ENCODE results near the gene NFKBIB.

DNA sequence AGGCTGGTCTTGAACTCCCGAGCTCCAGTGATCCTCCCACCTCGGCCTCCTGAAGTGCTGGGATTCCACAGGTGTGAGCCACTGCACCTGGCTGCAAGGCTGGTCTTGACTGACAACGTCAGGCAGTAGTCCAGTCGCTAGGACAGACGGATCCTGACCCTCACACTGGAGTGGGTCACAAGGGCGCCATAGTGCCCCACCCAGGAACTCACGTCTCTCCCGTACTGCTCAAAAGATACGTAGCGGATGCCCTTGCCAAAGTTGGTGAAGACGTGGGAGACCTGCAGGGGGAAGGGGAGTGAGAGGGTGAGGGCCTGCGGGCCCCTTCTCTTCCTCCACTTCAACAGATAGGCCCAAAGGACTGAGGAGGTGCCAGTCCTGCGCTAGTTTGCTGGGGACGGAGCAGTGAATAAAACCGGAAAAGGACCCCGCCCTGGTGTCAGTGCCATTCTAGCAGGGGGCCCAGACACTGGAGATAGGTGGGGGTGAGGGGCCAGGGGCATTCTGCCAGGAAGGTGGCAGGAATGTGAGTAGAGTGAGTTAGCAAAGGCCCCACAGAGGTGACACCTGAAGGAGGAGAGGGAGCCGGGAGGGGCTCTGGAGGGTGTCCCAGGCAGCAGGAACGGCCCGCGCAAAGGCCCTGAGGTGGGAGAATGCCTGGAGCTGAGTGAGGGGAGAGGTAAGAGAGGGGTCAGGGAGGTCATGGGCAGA lies 42.9 kb downstream of the NFKBIB start:
- TF ChIP-seq, protein P1, sequence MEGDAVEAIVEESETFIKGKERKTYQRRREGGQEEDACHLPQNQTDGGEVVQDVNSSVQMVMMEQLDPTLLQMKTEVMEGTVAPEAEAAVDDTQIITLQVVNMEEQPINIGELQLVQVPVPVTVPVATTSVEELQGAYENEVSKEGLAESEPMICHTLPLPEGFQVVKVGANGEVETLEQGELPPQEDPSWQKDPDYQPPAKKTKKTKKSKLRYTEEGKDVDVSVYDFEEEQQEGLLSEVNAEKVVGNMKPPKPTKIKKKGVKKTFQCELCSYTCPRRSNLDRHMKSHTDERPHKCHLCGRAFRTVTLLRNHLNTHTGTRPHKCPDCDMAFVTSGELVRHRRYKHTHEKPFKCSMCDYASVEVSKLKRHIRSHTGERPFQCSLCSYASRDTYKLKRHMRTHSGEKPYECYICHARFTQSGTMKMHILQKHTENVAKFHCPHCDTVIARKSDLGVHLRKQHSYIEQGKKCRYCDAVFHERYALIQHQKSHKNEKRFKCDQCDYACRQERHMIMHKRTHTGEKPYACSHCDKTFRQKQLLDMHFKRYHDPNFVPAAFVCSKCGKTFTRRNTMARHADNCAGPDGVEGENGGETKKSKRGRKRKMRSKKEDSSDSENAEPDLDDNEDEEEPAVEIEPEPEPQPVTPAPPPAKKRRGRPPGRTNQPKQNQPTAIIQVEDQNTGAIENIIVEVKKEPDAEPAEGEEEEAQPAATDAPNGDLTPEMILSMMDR (IDR thresholded peaks at IDR 0.05): no peak
- TF ChIP-seq POLR2A (IDR thresholded peaks at IDR 0.05): no peak
